ENCODE data around the gene TCF3. TPM values are rescaled to one million over a fixed set of nuclear protein-coding genes. Genes with fewer than 3 reads are reported as not detected.
A peak's percentile ranks its signal among the peaks of the same experiment; 100 is the strongest.
"Not testable (repeated sequence)": the region's sequence is repeated elsewhere in the genome, so short reads cannot be mapped to it uniquely, and the experiment has no call there.

The TCF3 gene
- total RNA-seq, 2 donors from 2014 or later = 46.9 to 47.4 TPM

- Mint-ChIP-seq H3K27ac (no peak overlapping the region), H3K4me3 (no peak overlapping the region), H3K4me1 (peaks cover 12% of the 10 kb centered on the region), H3K27me3 (peaks cover 36% of the 10 kb centered on the region), H3K36me3 (ENCODE audit: low read depth) (peaks cover 8% of the 10 kb centered on the region)
- H3K9me3 ChIP-seq (ENCODE audit: control insufficient read depth, low read length, poor library complexity, severe bottlenecking) = no peaks in the 10 kb centered on the region
- ATAC-seq (no peak), DNase-seq (no peak)
Observed at GRCh38 chr19:1680976-1681375, 28.6 kb upstream of the TCF3 start.

GRCh38 chr19:1678073-1678472, 25.7 kb upstream of the TCF3 start:
- peaks cover 51% of the 10 kb centered on the region for H3K27me3 Mint-ChIP-seq
- H3K9me3 ChIP-seq (ENCODE audit: control insufficient read depth, low read length, poor library complexity, severe bottlenecking) = no peaks in the 10 kb centered on the region
- no peak overlapping the region for H3K27ac Mint-ChIP-seq
- ATAC-seq (no peak), DNase-seq (no peak)
- H3K4me1 Mint-ChIP-seq = peaks cover 12% of the 10 kb centered on the region
- peaks cover 8% of the 10 kb centered on the region for H3K36me3 Mint-ChIP-seq (ENCODE audit: low read depth)
- no peak overlapping the region for H3K4me3 Mint-ChIP-seq

DNA sequence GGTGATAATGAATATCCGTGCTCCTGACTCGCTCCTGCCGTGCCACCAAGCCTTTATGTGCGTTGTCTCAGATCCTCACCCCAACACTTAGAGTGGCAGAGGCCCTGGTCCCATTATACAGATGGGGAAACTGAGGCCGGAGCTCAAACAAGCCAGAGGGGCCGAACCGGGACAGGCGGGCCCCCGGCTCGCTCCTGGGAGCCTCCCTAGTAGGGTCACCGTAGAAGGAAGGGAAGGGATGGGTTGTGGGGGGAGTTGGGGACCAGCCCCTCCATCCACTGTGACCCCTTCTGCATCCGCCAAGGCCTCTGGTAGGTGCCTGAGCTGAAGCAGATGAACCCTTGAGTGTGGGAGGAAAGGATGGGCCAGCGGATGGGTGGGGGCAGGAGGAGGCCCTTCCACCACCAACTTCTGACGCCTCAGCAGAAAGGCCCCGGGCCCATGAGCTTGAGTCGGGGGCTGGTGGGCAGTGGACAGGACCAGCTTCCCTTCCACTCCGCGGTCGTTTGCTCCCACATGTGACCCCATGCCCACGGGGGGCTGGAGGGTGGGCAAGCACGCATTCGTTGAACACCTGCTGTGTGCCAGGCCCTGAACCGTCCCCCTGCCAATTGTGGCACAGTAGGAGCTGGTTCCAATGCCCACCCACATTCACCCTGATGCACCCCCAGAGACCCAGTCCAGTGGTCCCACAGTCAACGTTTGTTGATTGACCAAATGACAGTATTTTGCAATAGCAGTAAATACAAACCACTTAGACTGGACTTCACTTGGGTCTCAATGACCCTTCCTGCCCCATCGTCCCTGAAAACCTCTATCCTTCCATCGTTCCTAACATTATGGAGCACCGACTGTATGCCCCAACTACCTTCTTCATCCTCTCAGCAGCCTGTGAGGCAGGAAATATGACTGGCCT, 24.2 kb upstream of the TCF3 start:
- ATAC-seq = no peak
- no peak overlapping the region for H3K4me3 Mint-ChIP-seq
- no peak overlapping the region for H3K27ac Mint-ChIP-seq
- peaks cover 9% of the 10 kb centered on the region for H3K4me1 Mint-ChIP-seq
- no peak for DNase-seq
- H3K36me3 Mint-ChIP-seq (ENCODE audit: low read depth) = peaks cover 8% of the 10 kb centered on the region
- H3K9me3 ChIP-seq (ENCODE audit: control insufficient read depth, low read length, poor library complexity, severe bottlenecking) = no peaks in the 10 kb centered on the region
- H3K27me3 Mint-ChIP-seq = peaks cover 41% of the 10 kb centered on the region

DNA sequence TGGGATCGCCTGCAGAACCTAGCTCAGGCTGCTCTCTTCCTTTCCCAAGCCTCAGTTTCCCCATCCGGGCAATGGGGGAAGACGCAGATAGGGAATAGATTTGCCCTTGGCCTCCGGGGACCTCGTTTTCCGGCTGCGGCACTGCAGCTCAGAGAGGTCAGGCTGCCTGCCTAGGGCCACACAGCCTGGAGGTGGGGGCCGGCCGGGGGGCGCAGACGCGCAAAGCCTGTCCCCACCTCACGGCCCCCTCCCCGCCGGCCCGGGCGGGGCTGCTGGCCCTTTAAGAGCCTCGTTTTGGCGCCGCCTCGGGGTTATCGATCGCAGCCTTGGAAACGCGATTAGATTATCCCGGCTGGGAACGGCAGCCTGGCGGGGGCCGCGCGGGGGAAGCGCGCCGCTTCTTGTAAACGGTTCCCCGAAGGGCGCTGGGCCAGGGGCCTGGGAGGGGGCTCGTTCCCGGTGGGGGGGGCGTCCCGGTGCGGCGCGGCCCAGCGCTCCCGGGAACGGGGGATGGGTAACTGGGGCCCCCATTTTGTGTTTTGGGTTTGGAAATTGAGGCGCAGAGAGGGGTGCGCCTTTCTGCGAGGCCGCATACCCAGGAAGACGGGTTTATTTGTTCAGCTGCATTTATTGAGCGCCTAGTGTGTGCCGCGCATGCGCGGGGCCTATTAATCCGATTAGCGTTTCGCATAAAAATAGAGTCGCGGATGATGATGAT, 23.4 kb upstream of the TCF3 start:
- Mint-ChIP-seq H3K36me3 (ENCODE audit: low read depth) (peaks cover 8% of the 10 kb centered on the region), H3K27me3 (peaks cover 47% of the 10 kb centered on the region), H3K4me1 (peaks cover 9% of the 10 kb centered on the region), H3K4me3 (no peak overlapping the region), H3K27ac (no peak overlapping the region)
- ATAC-seq (no peak), DNase-seq (no peak)
- no peaks in the 10 kb centered on the region for H3K9me3 ChIP-seq (ENCODE audit: control insufficient read depth, low read length, poor library complexity, severe bottlenecking)

GRCh38 chr19:1674293-1674679, 21.9 kb upstream of the TCF3 start:
- peaks cover 6% of the 10 kb centered on the region for H3K36me3 Mint-ChIP-seq (ENCODE audit: low read depth)
- no peaks in the 10 kb centered on the region for H3K9me3 ChIP-seq (ENCODE audit: control insufficient read depth, low read length, poor library complexity, severe bottlenecking)
- peaks cover 11% of the 10 kb centered on the region for H3K4me1 Mint-ChIP-seq
- DNase-seq (no peak), ATAC-seq (no peak)
- H3K27me3 Mint-ChIP-seq = peaks cover 56% of the 10 kb centered on the region
- H3K27ac Mint-ChIP-seq = no peak overlapping the region
- H3K4me3 Mint-ChIP-seq = no peak overlapping the region

GRCh38 chr19:1673645-1674292, 21.4 kb upstream of the TCF3 start:
- Mint-ChIP-seq H3K36me3 (ENCODE audit: low read depth) (peaks cover 6% of the 10 kb centered on the region), H3K27ac (no peak overlapping the region), H3K4me3 (peak overlapping the region; percentile 19), H3K27me3 (peaks cover 56% of the 10 kb centered on the region), H3K4me1 (peaks cover 11% of the 10 kb centered on the region)
- ATAC-seq = no peak
- DNase-seq = no peak
- H3K9me3 ChIP-seq (ENCODE audit: control insufficient read depth, low read length, poor library complexity, severe bottlenecking) = no peaks in the 10 kb centered on the region

GRCh38 chr19:1672769-1673644, 20.6 kb upstream of the TCF3 start:
- Mint-ChIP-seq H3K4me1 (peaks cover 12% of the 10 kb centered on the region), H3K27me3 (peaks cover 56% of the 10 kb centered on the region), H3K27ac (no peak overlapping the region), H3K36me3 (ENCODE audit: low read depth) (peaks cover 5% of the 10 kb centered on the region), H3K4me3 (no peak overlapping the region)
- ATAC-seq = no peak
- H3K9me3 ChIP-seq (ENCODE audit: control insufficient read depth, low read length, poor library complexity, severe bottlenecking) = no peaks in the 10 kb centered on the region
- no peak for DNase-seq

GRCh38 chr19:1672038-1672768, 19.8 kb upstream of the TCF3 start:
- Mint-ChIP-seq H3K27ac (no peak overlapping the region), H3K27me3 (peaks cover 56% of the 10 kb centered on the region), H3K4me1 (peaks cover 16% of the 10 kb centered on the region), H3K4me3 (peak overlapping the region; percentile 68), H3K36me3 (ENCODE audit: low read depth) (peaks cover 6% of the 10 kb centered on the region)
- peak; percentile 63 for ATAC-seq
- DNase-seq = peak; percentile 41 to 58 (median 51)
- H3K9me3 ChIP-seq (ENCODE audit: control insufficient read depth, low read length, poor library complexity, severe bottlenecking) = no peaks in the 10 kb centered on the region

- H3K9me3 ChIP-seq (ENCODE audit: control insufficient read depth, low read length, poor library complexity, severe bottlenecking) = no peaks in the 10 kb centered on the region
- Mint-ChIP-seq H3K27me3 (peaks cover 52% of the 10 kb centered on the region), H3K4me1 (peaks cover 16% of the 10 kb centered on the region), H3K4me3 (peak overlapping the region; percentile 31), H3K27ac (no peak overlapping the region), H3K36me3 (ENCODE audit: low read depth) (peaks cover 6% of the 10 kb centered on the region)
- DNase-seq (no peak), ATAC-seq (no peak)
Observed at GRCh38 chr19:1671716-1672037, 19.3 kb upstream of the TCF3 start.

DNA sequence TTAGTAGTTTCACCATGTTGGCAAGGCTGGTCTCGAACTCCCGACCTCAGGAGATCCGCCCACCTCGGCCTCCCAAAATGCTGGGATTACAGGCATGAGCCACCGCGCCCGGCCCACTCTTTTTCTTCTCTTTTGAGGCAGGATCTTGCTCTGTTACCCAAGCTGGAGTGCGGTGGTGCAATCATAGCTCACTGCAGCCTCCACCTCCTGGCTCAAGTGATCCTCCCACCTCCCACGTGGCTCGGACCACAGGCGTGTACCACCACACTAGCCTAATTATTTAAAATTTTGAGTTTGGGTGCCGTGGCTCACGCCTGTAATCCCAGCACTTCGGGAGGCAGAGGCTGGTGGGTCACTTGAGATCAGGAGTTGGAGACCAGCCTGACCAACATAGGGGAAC, 18.3 kb upstream of the TCF3 start:
- ATAC-seq; H3K9me3 ChIP-seq (ENCODE audit: control insufficient read depth, low read length, poor library complexity, severe bottlenecking); H3K4me3 Mint-ChIP-seq; H3K27ac Mint-ChIP-seq; H3K36me3 Mint-ChIP-seq (ENCODE audit: low read depth); DNase-seq: not testable (repeated sequence)
- H3K4me1 Mint-ChIP-seq = peaks cover 14% of the 10 kb centered on the region
- H3K27me3 Mint-ChIP-seq = peaks cover 46% of the 10 kb centered on the region

DNA sequence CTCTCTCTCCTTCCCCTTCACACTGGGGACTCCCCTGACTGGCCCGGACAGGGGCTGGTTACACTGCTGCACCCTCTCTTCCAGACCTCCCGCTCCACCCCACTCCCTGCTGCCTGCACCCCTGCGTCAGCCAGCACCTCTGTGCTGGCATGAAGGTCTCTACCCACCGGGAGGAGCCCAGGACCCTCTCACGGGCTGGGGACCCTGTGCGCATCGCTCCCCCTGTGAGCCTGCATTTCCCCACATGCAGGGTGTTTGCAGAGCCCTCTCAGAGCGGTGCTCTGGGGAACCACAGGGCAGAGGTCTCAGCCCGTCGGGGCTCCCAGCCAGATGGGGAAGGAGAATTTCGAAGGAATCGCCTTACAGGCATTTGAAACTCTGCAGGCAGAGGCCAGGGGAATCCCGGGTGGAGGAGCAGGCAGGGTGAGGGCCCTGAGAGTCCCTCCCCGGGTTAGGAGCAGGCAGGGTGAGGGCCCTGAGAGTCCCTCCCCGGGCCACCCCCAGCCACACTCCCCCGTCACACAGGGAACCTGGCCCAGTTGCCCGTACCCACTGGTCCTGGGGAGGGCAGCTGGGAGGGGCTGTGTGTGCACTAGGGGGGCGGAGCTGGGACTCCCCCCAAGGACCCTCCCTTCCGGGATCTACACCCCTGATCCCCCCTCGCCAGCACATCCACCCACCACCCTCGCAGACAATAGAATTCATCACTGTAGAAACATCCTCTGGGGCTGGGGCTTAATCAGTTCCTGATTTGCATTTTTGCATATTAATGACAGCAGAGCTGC, 16.3 kb upstream of the TCF3 start:
- DNase-seq = peak in 1 of 3 donors; percentile 32
- Mint-ChIP-seq H3K27ac (peak overlapping the region; percentile 69), H3K36me3 (ENCODE audit: low read depth) (peaks cover 6% of the 10 kb centered on the region), H3K27me3 (peaks cover 35% of the 10 kb centered on the region), H3K4me3 (peak overlapping the region; percentile 79), H3K4me1 (peaks cover 14% of the 10 kb centered on the region)
- peak; percentile 68 for ATAC-seq
- no peaks in the 10 kb centered on the region for H3K9me3 ChIP-seq (ENCODE audit: control insufficient read depth, low read length, poor library complexity, severe bottlenecking)
